Mesendoderm (in vitro differentiated cells): ENCODE data around the gene FMN1.

Experiments used
- DNase-seq: peaks from one replicate; pipeline ENCODE4 v3.0.0; 2013
- H2AK5ac ChIP-seq: 2 replicates; pipeline ENCODE4 v1.6.1; 2013; ENCODE audit warnings: low read length, inconsistent platforms
- H2BK120ac ChIP-seq: 2 replicates; pipeline ENCODE4 v1.6.1; 2013; ENCODE audit warnings: low read depth, mild to moderate bottlenecking, low read length, moderate library complexity, mixed read lengths
- H2BK15ac ChIP-seq: replicated peaks from 2 replicates; pipeline ENCODE4 v1.6.1; 2013; ENCODE audit warnings: low read depth, mild to moderate bottlenecking, moderate library complexity
- H2BK5ac ChIP-seq: 2 replicates; pipeline ENCODE4 v1.6.1; 2013; ENCODE audit warnings: low read length, inconsistent platforms
- H3K18ac ChIP-seq: 2 replicates; pipeline ENCODE4 v1.6.1; 2013; ENCODE audit warnings: mild to moderate bottlenecking, low read length, mixed read lengths
- H3K23ac ChIP-seq: one replicate; pipeline ENCODE4 v1.6.1; 2013; ENCODE audit warnings: low read length
- H3K27ac ChIP-seq: 2 replicates; pipeline ENCODE4 v1.5.1; 2013; ENCODE audit warnings: low read depth, mild to moderate bottlenecking, inconsistent platforms, low read length, moderate library complexity
- H3K27me3 ChIP-seq: 2 replicates; pipeline ENCODE4 v1.6.1; 2013; ENCODE audit warnings: low read length, control low read depth, mild to moderate bottlenecking, inconsistent platforms; ENCODE audit not compliant: insufficient read depth, poor library complexity
- H3K36me3 ChIP-seq: 2 replicates; pipeline ENCODE4 v1.6.1; 2013; ENCODE audit warnings: low read length, inconsistent platforms; ENCODE audit not compliant: control insufficient read depth, insufficient read depth
- H3K4ac ChIP-seq: one replicate; pipeline ENCODE4 v1.6.1; 2013; ENCODE audit warnings: low read depth, mild to moderate bottlenecking, low read length, moderate library complexity
- H3K4me1 ChIP-seq: 2 replicates; pipeline ENCODE4 v1.6.1; 2013; ENCODE audit warnings: low read depth, low read length, inconsistent platforms; ENCODE audit not compliant: control insufficient read depth
- H3K4me2 ChIP-seq: 2 replicates; pipeline ENCODE4 v1.6.1; 2013; ENCODE audit warnings: low read length
- H3K4me3 ChIP-seq: 2 replicates; pipeline ENCODE4 v1.5.1; 2013; ENCODE audit warnings: mild to moderate bottlenecking, low read length
- H3K56ac ChIP-seq: one replicate; pipeline ENCODE4 v1.6.1; 2013; ENCODE audit warnings: low read length
- H3K79me1 ChIP-seq: 2 replicates; pipeline ENCODE4 v1.6.1; 2013; ENCODE audit warnings: low read length, inconsistent platforms
- H3K79me2 ChIP-seq: 2 replicates; pipeline ENCODE4 v1.6.1; 2013; ENCODE audit warnings: mild to moderate bottlenecking, low read length; ENCODE audit not compliant: control insufficient read depth, insufficient read depth
- H3K9ac ChIP-seq: 2 replicates; pipeline ENCODE4 v1.6.1; 2013; ENCODE audit warnings: low read length, inconsistent platforms
- H4K5ac ChIP-seq: one replicate; pipeline ENCODE4 v1.6.1; 2013; ENCODE audit warnings: low read length
- H4K8ac ChIP-seq: one replicate; pipeline ENCODE4 v1.6.1; 2013; ENCODE audit warnings: low read depth, mild to moderate bottlenecking, control low read depth, low read length, moderate library complexity
- WGBS: extraction: QIAGEN DNeasy Blood & Tissue Kit; methylation state at CpG from one replicate; pipeline ENCODE4 v1.1.7; 2013; ENCODE audit warnings: low lambda C conversion rate, missing lambda C conversion rate; ENCODE audit not compliant: insufficient coverage; ENCODE audit errors: extremely low coverage; 5-methylcytosine and 5-hydroxymethylcytosine counted together

Gene FMN1

DNA sequence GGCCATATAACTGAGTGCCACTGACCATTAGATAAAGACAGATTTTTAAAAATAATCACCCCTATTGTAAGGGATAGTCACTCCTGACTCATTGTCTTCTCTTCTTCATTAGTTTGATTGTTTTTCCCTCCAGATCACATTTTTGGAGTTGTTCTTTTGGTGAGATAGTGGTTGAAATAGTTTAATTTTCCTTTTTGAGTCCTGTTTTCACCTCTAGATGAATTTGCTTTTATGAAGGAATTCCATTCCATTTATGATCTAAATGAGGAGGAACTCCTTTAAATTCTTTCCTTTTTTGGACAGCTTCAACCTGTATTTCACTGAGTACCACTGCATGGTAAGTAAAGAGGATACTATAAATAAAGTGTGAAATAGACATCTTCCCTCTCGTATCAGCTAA is 364.3 kb downstream of the FMN1 start:
- Histone ChIP-seq H2BK120ac (no peak overlapping the region), H3K18ac (no peak overlapping the region), H3K36me3 (no peaks in the 10 kb centered on the region), H3K79me1 (no peaks in the 10 kb centered on the region), H3K4me1 (no peaks in the 10 kb centered on the region), H2BK15ac (no peak overlapping the region), H3K9ac (no peak overlapping the region), H3K4me3 (no peak overlapping the region), H3K4me2 (no peak overlapping the region), H3K56ac (no peak overlapping the region), H4K8ac (no peak overlapping the region), H3K27ac (no peak overlapping the region), H2BK5ac (no peak overlapping the region), H4K5ac (no peak overlapping the region), H3K27me3 (no peaks in the 10 kb centered on the region), H2AK5ac (no peak overlapping the region), H3K4ac (no peak overlapping the region), H3K23ac (no peak overlapping the region), H3K79me2 (no peaks in the 10 kb centered on the region)
- no peak for DNase-seq
- no CpG with 5 or more reads among the region's 1 CpG for WGBS

DNA sequence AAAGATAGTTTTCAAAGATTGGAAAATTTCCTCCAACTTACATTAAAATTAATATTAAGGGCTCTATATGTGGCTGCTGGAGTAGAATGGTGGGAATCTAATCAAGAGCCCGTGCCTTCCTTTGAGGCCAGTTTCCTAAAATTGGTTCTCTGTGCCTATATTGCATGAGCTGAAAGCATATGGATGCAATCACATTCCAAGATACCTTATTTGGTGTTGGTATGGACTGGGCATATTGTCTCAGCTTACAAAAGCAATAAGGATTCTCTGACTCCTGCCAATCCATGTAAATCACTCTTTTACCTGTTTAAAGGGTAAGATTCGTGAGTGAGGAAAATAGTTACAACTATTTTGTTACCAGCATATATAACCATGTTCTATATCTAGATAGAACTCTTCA is 365.1 kb downstream of the FMN1 start:
- Histone ChIP-seq H3K4ac (no peak overlapping the region), H3K4me2 (no peak overlapping the region), H4K8ac (no peak overlapping the region), H3K4me3 (no peak overlapping the region), H2BK15ac (no peak overlapping the region), H3K79me2 (no peaks in the 10 kb centered on the region), H3K4me1 (no peaks in the 10 kb centered on the region), H3K27ac (no peak overlapping the region), H2BK120ac (no peak overlapping the region), H3K27me3 (no peaks in the 10 kb centered on the region), H3K18ac (no peak overlapping the region), H3K79me1 (no peaks in the 10 kb centered on the region), H3K56ac (no peak overlapping the region), H3K36me3 (no peaks in the 10 kb centered on the region), H3K9ac (no peak overlapping the region), H2AK5ac (no peak overlapping the region), H3K23ac (no peak overlapping the region), H4K5ac (no peak overlapping the region), H2BK5ac (no peak overlapping the region)
- no CpG with 5 or more reads among the region's 2 CpGs for WGBS
- no peak for DNase-seq

DNA sequence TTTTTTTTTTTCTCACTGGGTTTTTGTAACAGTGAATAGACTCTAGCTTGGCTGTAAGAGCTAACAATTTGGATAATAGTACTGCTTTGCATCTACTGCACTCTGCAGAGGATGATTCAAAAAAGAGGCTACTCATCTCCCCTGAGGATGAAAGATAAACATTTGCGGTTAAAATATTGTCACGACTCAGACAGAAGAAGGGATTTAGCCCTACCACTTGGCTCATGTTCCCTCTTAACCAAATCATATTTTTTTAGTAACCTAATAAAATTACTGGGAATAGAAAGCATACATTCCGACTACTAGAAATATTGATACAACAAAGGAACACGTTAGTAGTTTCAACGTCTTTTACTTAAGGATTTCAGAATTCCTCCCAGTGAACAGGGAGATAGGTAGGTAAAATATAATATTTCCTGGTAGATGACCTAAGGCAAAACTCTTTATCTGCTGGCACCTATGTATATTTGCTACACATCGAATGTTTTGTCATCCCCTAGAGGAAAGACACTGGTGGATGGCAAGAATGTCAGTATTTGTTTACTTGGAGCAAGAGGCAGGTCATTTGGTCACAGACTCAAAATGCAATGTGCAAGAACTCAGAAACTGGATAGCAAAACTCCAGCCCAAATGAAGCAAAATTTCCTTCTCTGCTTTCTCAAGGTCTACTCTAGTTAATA is 365.9 kb downstream of the FMN1 start:
- H3K9ac ChIP-seq: no peak overlapping the region
- no peak overlapping the region for H3K27ac ChIP-seq

DNA sequence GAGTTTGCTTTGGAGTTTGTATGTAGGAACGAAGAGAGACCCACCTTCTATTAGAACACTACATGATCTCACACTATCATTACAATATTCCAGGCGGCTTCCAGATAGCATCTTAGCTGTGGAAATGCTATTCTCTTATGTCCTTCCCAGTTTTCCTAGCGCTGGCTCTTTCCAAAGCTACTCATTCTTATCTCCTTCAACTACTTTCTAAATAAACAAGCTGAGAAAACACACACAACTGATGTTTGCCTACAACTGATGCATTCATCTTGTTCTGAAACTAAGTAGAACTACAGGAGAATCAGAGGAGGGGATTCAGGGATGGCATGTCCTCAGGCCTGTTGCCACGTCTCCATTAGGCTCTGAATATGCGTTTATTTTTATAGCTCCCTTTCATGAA is 367.8 kb downstream of the FMN1 start:
- Histone ChIP-seq H4K8ac (no peak overlapping the region), H2BK120ac (no peak overlapping the region), H3K4ac (no peak overlapping the region), H3K23ac (no peak overlapping the region), H2AK5ac (no peak overlapping the region), H3K27ac (no peak overlapping the region), H2BK15ac (no peak overlapping the region), H3K4me1 (no peaks in the 10 kb centered on the region), H3K4me2 (no peak overlapping the region), H3K9ac (no peak overlapping the region), H2BK5ac (no peak overlapping the region), H3K27me3 (no peaks in the 10 kb centered on the region), H3K36me3 (no peaks in the 10 kb centered on the region), H3K56ac (no peak overlapping the region), H4K5ac (no peak overlapping the region), H3K18ac (no peak overlapping the region), H3K4me3 (no peak overlapping the region), H3K79me2 (no peaks in the 10 kb centered on the region), H3K79me1 (no peaks in the 10 kb centered on the region)
- WGBS: no CpG with 5 or more reads among the region's 5 CpGs
- no peak for DNase-seq

More for the DNA sequence above, 365.9 kb downstream of the FMN1 start:
- H3K56ac ChIP-seq: no peak overlapping the region
- no peaks in the 10 kb centered on the region for H3K36me3 ChIP-seq
- no peak overlapping the region for H3K18ac ChIP-seq
- no peak overlapping the region for H2BK5ac ChIP-seq
- H3K4me2 ChIP-seq: no peak overlapping the region
- no peak overlapping the region for H2AK5ac ChIP-seq
- no peak for DNase-seq
- H3K4me1 ChIP-seq: no peaks in the 10 kb centered on the region
- no peak overlapping the region for H2BK120ac ChIP-seq
- WGBS: no CpG with 5 or more reads among the region's 6 CpGs
- H4K8ac ChIP-seq: no peak overlapping the region
- no peak overlapping the region for H3K4ac ChIP-seq
- no peak overlapping the region for H4K5ac ChIP-seq
- no peaks in the 10 kb centered on the region for H3K27me3 ChIP-seq
- H3K23ac ChIP-seq: no peak overlapping the region
- no peaks in the 10 kb centered on the region for H3K79me2 ChIP-seq
- no peak overlapping the region for H2BK15ac ChIP-seq
- H3K79me1 ChIP-seq: no peaks in the 10 kb centered on the region
- H3K4me3 ChIP-seq: no peak overlapping the region

DNA sequence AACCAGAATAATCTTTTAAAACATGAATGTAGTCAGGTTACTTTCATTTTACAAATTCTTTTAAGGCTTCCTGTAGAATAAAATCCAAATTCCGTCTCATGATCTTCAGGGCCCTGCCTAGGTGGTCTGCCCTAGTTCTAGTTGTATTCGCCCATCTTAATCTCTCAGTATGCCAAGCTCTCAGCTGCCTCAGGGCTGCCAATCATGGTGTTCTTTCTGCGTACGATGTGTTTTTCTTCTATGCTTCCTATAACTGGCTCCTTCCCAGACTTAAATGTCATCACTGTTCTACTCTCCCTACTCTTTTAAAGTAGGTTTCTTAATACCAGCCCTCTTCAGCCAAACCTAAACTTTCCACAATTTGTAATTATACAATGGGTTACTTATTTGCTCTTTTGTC is 369.3 kb downstream of the FMN1 start:
- H2BK5ac ChIP-seq: no peak overlapping the region
- no peaks in the 10 kb centered on the region for H3K79me2 ChIP-seq
- no peak overlapping the region for H3K56ac ChIP-seq
- H3K4ac ChIP-seq: no peak overlapping the region
- no peak overlapping the region for H3K9ac ChIP-seq
- no peak overlapping the region for H3K18ac ChIP-seq
- no CpG with 5 or more reads among the region's 4 CpGs for WGBS
- H2BK15ac ChIP-seq: no peak overlapping the region
- H4K8ac ChIP-seq: no peak overlapping the region
- no peak overlapping the region for H3K4me3 ChIP-seq
- H4K5ac ChIP-seq: no peak overlapping the region
- H2BK120ac ChIP-seq: no peak overlapping the region
- no peak for DNase-seq
- H3K4me2 ChIP-seq: no peak overlapping the region
- no peak overlapping the region for H3K27ac ChIP-seq
- H3K79me1 ChIP-seq: no peaks in the 10 kb centered on the region
- H3K23ac ChIP-seq: no peak overlapping the region
- H2AK5ac ChIP-seq: no peak overlapping the region
- no peaks in the 10 kb centered on the region for H3K4me1 ChIP-seq
- H3K36me3 ChIP-seq: no peaks in the 10 kb centered on the region
- no peaks in the 10 kb centered on the region for H3K27me3 ChIP-seq

DNA sequence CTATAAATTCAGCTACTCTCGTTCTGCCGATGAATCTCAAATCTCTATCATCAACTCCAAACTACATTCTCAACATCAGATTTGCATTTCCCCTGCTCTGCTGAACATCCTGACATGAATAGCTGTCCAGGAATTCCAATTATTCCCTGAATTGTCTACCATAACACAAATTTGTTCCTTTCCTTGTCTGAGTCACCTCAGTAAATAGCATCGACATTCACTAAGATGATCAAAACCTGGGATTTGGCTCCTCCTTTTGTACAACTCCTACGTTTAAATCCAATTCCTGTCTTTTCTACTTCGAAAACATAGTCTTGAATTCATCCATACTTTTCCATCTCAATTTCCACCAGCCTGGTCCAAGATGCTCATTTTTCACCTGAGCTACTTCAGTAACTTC is 369.7 kb downstream of the FMN1 start:
- H3K27me3 ChIP-seq: no peaks in the 10 kb centered on the region
- no peak for DNase-seq
- no peak overlapping the region for H3K4me2 ChIP-seq
- H3K36me3 ChIP-seq: no peaks in the 10 kb centered on the region
- H3K23ac ChIP-seq: no peak overlapping the region
- H3K18ac ChIP-seq: no peak overlapping the region
- H3K79me2 ChIP-seq: no peaks in the 10 kb centered on the region
- H2AK5ac ChIP-seq: no peak overlapping the region
- H3K4me1 ChIP-seq: no peaks in the 10 kb centered on the region
- no peak overlapping the region for H2BK120ac ChIP-seq
- no peak overlapping the region for H3K4ac ChIP-seq
- no peak overlapping the region for H3K56ac ChIP-seq
- no peak overlapping the region for H2BK15ac ChIP-seq
- no peak overlapping the region for H3K9ac ChIP-seq
- H3K4me3 ChIP-seq: no peak overlapping the region
- H4K8ac ChIP-seq: no peak overlapping the region
- no peaks in the 10 kb centered on the region for H3K79me1 ChIP-seq
- no peak overlapping the region for H4K5ac ChIP-seq
- H2BK5ac ChIP-seq: no peak overlapping the region
- WGBS: 100% methylated on average over 2 of the region's 5 CpGs
- H3K27ac ChIP-seq: no peak overlapping the region
